ENCODE measurements around the gene HSD17B8.
A peak's percentile ranks its signal among the peaks of the same experiment; 100 is the strongest.

Gene HSD17B8

DNA sequence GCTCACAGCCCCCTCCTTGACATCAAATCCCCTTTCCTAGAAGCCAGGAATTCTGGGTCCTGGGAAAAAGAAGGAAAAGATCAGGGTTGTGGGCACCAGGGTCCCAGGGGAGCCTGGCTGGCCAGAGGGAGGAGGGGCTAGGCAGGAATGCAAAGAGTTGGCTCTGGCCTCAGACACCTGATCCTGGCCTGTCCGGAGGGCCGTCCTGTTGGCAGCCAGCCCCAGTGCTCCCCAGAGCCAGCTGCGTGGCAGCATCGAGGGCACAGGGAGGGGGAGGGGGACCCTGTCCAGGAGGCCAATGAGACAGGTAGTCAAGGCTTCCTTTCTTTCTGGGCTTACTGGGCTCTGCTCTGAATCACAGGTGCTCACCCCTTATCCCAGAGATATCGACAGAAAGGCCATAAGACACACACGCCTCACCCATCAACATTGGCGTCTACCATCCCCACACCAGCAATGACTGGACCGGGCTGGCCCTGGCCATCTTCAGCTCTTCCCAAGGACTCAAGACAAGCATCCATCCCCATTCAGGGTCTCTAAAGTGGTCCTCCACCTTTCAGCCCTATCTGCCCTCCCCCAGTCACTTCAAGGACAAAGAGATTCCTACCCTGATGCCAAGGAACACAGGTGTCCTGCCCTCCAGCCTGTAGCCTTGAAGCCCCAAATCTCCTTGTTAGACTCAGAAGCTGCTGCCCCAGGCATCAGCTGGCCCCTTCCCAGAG, 12.9 kb upstream of the HSD17B8 start:
- ATAC-seq (no peak), DNase-seq (no peak)

GRCh38 chr6:33192105-33192646, 12.3 kb upstream of the HSD17B8 start, which contains the start of gene COL11A2:
COL11A2 (minus strand) TSS chr6:33192467; CDS start chr6:33192240, 227 bp downstream.
- DNase-seq (no peak), ATAC-seq (no peak)

GRCh38 chr6:33192671-33193602, 11.5 kb upstream of the HSD17B8 start:
- ATAC-seq (no peak), DNase-seq (peak; percentile 35)

DNA sequence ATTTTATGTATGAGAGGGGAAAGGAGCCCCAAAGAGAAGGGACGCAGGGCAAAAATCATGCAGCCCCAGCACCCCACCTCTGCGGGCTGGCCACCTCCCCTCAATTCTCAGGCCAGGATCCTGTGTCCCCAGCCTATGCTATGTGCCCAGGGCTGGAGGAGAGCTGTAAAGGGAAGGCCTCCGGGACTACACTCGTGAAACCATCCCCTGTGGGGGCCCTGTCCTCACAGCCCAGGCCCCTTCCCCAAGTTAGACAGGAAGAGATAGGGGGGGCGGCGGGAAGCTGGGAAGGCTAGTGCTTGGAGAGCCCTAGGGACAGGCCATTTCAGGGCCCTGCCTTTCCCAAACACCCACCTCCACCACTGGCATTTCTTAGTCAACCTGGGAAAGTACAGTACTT, 10.8 kb upstream of the HSD17B8 start:
- DNase-seq: no peak
- ATAC-seq: no peak

DNA sequence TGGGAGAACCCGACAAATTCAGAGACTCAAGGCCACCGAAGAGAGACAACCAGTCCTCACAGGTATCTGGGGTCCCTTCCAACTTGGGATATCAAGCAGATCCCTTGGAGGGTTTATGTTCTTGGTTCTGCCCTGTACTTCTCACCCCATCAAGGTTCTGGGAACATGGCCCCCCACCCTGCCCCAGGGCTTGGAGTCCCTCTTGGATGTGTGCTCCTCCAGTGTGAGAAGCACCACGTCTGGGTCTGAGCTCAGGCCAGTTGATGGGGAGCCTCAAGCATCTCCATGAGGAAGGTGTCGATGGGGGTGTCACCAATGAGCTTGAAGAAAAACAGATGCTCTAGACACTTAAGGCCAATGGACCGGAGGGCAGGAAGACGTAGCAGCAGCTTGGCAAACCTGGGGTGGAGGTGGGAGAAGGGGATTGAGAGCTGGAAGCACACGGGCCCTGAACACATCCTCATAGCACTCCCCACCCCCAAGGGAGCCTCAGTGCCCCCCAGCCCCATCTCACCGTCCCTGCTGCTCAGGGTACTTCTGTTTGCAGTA, 9.9 kb upstream of the HSD17B8 start:
- DNase-seq: no peak
- no peak for ATAC-seq

DNA sequence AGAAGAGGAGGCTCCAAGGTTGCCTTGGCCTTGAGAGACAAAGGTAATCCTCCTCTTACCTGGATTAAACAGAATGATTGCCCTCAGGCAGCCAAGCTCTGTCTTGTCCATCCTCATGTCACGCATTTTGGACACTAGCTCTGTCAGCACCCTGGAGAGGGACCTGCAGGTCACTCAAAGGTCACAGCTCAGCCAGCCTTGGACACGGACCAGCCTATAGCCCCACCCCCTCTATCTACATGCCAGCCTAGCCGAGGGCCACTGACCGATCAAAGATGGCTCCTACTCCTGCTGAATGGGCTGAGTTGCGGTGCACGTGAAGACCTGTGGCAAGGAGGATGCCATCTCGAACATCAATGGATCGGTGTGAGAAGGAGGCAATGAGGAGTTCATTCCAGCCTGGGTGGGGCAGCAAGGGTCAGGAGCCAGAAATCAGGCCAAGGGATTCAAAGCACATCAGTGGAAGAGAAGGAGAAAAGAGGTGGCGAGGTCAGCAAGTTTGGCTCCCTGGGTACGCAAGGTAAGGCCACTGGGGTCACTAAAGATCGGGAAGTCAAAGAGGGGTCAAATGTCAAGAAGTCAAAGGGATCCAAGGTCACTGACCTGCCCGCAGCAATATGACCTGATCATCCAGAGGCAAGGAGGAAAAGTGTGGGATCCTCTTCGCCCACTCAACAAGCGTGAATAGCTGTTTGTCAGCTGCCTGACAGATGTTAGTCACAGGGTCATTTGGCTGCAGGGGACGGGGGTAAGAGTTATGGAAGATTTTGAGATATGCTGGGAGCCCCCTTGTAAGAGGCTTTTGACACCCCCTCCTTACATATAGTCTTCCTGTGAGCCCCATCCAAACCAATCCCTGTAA, 8.9 kb upstream of the HSD17B8 start:
- no peak for DNase-seq
- ATAC-seq: no peak

GRCh38 chr6:33197431-33198048, 6.9 kb upstream of the HSD17B8 start:
- peak; percentile 58 for ATAC-seq
- peak; percentile 27 for DNase-seq

DNA sequence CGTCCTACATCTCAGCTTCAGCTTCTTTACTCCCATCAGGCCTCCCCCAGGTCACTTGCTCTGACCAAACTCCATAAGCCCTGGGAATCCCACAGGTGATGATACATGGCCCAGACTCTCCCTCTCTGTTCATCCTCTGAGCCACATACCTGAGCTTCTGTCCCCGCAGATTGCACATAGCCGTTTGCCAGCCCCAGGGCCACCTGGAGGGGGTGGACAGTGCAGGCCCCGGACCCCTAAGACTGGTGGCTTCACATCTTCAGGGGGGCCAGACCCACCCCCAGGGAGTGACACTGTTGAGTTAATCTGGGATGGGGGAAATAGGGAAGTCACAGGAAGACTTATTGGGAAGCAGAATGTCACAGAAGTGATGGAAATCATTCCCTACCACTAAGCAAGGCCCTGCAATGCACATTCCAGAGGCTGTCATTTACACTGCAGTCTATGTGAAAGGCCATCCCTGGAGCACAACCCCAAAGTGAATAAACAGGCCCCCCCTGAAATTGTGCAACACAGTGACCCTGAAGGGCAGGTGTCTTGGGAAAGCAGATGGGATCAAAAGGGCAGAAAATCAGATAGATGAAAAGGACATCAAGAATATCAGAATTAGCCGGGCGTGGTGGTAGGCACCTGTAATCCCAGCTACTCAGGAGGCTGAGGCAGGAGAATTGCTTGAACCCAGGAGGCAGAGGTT, 6.1 kb upstream of the HSD17B8 start:
- DNase-seq (no peak), ATAC-seq (no peak)

GRCh38 chr6:33198853-33199436, 5.5 kb upstream of the HSD17B8 start:
- ATAC-seq (no peak), DNase-seq (no peak)

- DNase-seq (peak; percentile 79), ATAC-seq (peak; percentile 38)
These were observed 4.7 kb upstream of the HSD17B8 start for GRCh38 chr6:33199687-33200218.

GRCh38 chr6:33200219-33201146, 4.0 kb upstream of the HSD17B8 start, which contains the start of the genes RXRB and SLC39A7:
RXRB (minus strand) TSS chr6:33200665; CDS start chr6:33200476, 189 bp downstream.
SLC39A7 (plus strand) TSS chr6:33200867; CDS start chr6:33201246, 379 bp downstream.
- ATAC-seq (peak; percentile 51), DNase-seq (peak; percentile 99)

DNA sequence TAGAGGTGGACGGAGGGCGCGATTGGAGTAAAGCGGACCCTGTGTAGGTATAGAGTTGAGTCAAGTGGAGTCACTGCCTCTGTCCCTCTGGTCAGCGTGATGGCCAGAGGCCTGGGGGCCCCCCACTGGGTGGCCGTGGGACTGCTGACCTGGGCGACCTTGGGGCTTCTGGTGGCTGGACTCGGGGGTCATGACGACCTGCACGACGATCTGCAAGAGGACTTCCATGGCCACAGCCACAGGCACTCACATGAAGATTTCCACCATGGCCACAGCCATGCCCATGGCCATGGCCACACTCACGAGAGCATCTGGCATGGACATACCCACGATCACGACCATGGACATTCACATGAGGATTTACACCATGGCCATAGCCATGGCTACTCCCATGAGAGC, 3.3 kb upstream of the HSD17B8 start:
- no peak for DNase-seq
- ATAC-seq: no peak

GRCh38 chr6:33201935-33202334, 2.5 kb upstream of the HSD17B8 start:
- DNase-seq (no peak), ATAC-seq (no peak)

GRCh38 chr6:33202799-33203198, 1.7 kb upstream of the HSD17B8 start:
- ATAC-seq (no peak), DNase-seq (no peak)

DNA sequence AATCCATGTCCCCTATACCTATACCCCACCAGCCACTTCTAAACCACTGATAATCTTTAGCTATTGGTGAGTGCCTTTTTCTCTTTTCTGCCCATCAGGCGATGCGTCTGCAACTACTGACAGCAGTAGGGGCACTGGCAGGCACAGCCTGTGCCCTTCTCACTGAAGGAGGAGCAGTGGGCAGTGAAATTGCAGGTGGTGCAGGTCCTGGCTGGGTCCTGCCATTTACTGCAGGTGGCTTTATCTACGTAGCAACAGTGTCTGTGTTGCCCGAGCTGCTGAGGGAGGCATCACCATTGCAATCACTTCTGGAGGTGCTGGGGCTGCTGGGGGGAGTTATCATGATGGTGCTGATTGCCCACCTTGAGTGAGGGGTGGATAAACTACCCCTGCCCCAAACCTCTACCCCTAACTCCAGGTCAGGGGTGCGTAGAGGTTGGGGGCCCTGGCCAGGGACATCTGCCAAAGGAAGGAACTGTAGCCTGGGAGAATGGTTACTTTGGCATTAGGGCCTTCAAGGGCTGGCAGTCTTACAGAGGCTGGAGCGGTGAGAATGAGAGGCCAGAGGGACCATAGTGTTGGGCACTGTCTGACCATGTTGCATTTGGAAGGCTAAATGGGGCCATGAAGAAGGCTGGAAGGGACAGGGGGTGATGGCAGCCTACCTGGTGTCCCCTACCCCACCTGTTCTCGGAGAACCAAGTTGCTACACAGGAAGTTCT, 851 bp upstream of the HSD17B8 start:
- DNase-seq: no peak
- ATAC-seq: no peak

GRCh38 chr6:33204165-33204414, 365 bp upstream of the HSD17B8 start:
- DNase-seq: no peak
- no peak for ATAC-seq

- ATAC-seq: peak; percentile 75
These were observed 954 bp downstream of the HSD17B8 start for GRCh38 chr6:33205191-33206026.

More at GRCh38 chr6:33205191-33206026, 954 bp downstream of the HSD17B8 start:
- DNase-seq: peak; percentile 71

Data from stimulated activated naive CD8-positive, alpha-beta T cell treated with anti-CD3 and anti-CD28 coated beads, Interleukin-15, Interleukin-2, amounts not matched to agents 100 U/mL and 50 U/mL, for 24 hours (primary cell).